ENCODE data around the gene SHISAL1. TPM values are rescaled to one million over a fixed set of nuclear protein-coding genes. Genes with fewer than 3 reads are reported as not detected.

SHISAL1 gene
- total RNA-seq, 1 experiment from 2014 or later: 2.9 TPM

DNA sequence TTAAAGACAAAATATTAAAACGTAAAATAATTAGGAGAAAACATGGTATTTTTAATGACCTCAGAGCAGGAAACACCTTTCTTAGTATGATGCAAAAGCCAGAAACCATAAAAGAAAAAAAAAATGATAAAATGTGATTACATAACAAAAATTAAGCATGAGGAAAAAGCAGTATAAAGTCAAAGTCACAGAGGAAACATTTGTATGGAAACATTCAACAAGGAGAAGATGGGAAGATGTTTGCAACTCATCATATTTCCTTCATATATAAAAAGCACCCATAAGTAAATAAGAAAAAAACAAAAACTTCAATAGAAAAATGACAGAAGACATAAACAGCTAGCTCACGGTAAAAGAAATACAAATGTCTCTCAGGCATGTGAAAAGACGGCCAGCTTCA is 17.3 kb downstream of the SHISAL1 start:
- Histone ChIP-seq H3K4me1 (ENCODE audit: insufficient read depth, low read length) (no peaks in the 10 kb centered on the region; the same call in 1 of the 2 replicates), H3K79me1 (ENCODE audit: insufficient read depth, low read depth, low read length, poor library complexity, severe bottlenecking) (no peaks in the 10 kb centered on the region), H2BK20ac (ENCODE audit: low read depth, low read length, poor library complexity, severe bottlenecking) (no peak overlapping the region), H2BK5ac (ENCODE audit: insufficient read length, low read length) (no peak overlapping the region), H3K18ac (ENCODE audit: insufficient read length, low read depth, low read length) (no peak overlapping the region), H3K23ac (ENCODE audit: insufficient read length, low read depth, low read length) (no peak overlapping the region), H2AK5ac (ENCODE audit: insufficient read length, low read length) (no peak overlapping the region), H2BK12ac (ENCODE audit: insufficient read length, low read depth, low read length) (no peak overlapping the region), H3K27ac (ENCODE audit: insufficient read length, low read depth, low read length) (no peak overlapping the region), H2AFZ (ENCODE audit: low read length) (no peak overlapping the region), H3K14ac (ENCODE audit: insufficient read depth, low read length) (no peak overlapping the region), H2BK120ac (ENCODE audit: low read depth, low read length, poor library complexity, severe bottlenecking) (no peak overlapping the region), H3K4ac (ENCODE audit: low read depth, low read length) (no peak overlapping the region), H3K9ac (ENCODE audit: extremely low read depth, insufficient read length, low read length) (no peak overlapping the region), H4K20me1 (ENCODE audit: control insufficient read depth, insufficient read depth, insufficient read length) (no peaks in the 10 kb centered on the region), H4K5ac (ENCODE audit: insufficient read length, low read depth, low read length) (no peak overlapping the region), H3K56ac (ENCODE audit: insufficient read length, low read depth, low read length) (no peak overlapping the region), H2BK15ac (ENCODE audit: low read depth, low read length) (no peak overlapping the region), H3K4me2 (ENCODE audit: insufficient read depth, insufficient read length, low read length) (no peak overlapping the region), H3K23me2 (ENCODE audit: insufficient read length, low read depth, low read length, poor library complexity, severe bottlenecking) (no peaks in the 10 kb centered on the region), H3K27me3 (ENCODE audit: insufficient read depth, low read length) (no peaks in the 10 kb centered on the region), H4K8ac (replicated peaks; ENCODE audit: insufficient read length, low read depth, low read length) (no peak overlapping the region), H3K9me3 (ENCODE audit: control insufficient read depth, low read depth, low read length) (no peaks in the 10 kb centered on the region), H3T11ph (ENCODE audit: low read length) (no peak overlapping the region), H4K91ac (ENCODE audit: insufficient read length, low read depth, low read length) (no peak overlapping the region), H3K79me2 (ENCODE audit: insufficient read depth, low read length) (no peaks in the 10 kb centered on the region)
- no peak for DNase-seq
- H3K9me3 Mint-ChIP-seq: peaks cover 18% of the 10 kb centered on the region in 2 experiments
- no peak overlapping the region for H3K4me3 Mint-ChIP-seq
- no peak overlapping the region for H3K27ac Mint-ChIP-seq
- TF ChIP-seq, protein P1, sequence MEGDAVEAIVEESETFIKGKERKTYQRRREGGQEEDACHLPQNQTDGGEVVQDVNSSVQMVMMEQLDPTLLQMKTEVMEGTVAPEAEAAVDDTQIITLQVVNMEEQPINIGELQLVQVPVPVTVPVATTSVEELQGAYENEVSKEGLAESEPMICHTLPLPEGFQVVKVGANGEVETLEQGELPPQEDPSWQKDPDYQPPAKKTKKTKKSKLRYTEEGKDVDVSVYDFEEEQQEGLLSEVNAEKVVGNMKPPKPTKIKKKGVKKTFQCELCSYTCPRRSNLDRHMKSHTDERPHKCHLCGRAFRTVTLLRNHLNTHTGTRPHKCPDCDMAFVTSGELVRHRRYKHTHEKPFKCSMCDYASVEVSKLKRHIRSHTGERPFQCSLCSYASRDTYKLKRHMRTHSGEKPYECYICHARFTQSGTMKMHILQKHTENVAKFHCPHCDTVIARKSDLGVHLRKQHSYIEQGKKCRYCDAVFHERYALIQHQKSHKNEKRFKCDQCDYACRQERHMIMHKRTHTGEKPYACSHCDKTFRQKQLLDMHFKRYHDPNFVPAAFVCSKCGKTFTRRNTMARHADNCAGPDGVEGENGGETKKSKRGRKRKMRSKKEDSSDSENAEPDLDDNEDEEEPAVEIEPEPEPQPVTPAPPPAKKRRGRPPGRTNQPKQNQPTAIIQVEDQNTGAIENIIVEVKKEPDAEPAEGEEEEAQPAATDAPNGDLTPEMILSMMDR (conservative IDR thresholded peaks at IDR 0.05): no peak
- H3K27me3 Mint-ChIP-seq (ENCODE audit: low read depth): no peaks in the 10 kb centered on the region; the same call in 1 of the 2 replicates
- H3K36me3 Mint-ChIP-seq (ENCODE audit: insufficient read depth in 1 of 3, low read depth in 3 of 3): peaks cover 5 to 12% (median 6%) of the 10 kb centered on the region in 3 experiments; a peak in 6 of 7 replicates
- peaks cover 20 to 30% of the 10 kb centered on the region in 2 experiments for H3K4me1 Mint-ChIP-seq
- WGBS (ENCODE audit: extremely low coverage, insufficient read length, low lambda C conversion rate): no CpG with 5 or more reads among the region's 3 CpGs
